GM12892 (cell line): ENCODE results near the gene PYCR2.

Experiments
- POLR2A ChIP-seq: IDR thresholded peaks from 2 replicates; pipeline ENCODE4 v1.6.1; 2011; ENCODE audit warnings: low read depth, low read length, control low read depth
- POLR2AphosphoS5 ChIP-seq: IDR thresholded peaks from 2 replicates; pipeline ENCODE4 v1.6.1; 2011; ENCODE audit warnings: low read depth, low read length, control low read depth
- TAF1 ChIP-seq: IDR thresholded peaks from 2 replicates; pipeline ENCODE4 v1.6.1; 2011; ENCODE audit warnings: low read depth, mild to moderate bottlenecking, control low read depth, low read length, borderline replicate concordance

- TF ChIP-seq POLR2A, result no peak
- TF ChIP-seq POLR2AphosphoS5, result no peak
- no peak for TF ChIP-seq TAF1
Observed at GRCh38 chr1:225889743-225890142, 34.3 kb downstream of the PYCR2 start.
